Astrocyte of the hippocampus (primary cell): ENCODE data around the gene UTS2B.
"Not testable (repeated sequence)": the region's sequence is repeated elsewhere in the genome, so short reads cannot be mapped to it uniquely, and the experiment has no call there.

Experiments used
- DNase-seq: peaks from one replicate; pipeline ENCODE4 v3.0.0; 2011; ENCODE audit warnings: low read depth, low spot score

The UTS2B gene

DNA sequence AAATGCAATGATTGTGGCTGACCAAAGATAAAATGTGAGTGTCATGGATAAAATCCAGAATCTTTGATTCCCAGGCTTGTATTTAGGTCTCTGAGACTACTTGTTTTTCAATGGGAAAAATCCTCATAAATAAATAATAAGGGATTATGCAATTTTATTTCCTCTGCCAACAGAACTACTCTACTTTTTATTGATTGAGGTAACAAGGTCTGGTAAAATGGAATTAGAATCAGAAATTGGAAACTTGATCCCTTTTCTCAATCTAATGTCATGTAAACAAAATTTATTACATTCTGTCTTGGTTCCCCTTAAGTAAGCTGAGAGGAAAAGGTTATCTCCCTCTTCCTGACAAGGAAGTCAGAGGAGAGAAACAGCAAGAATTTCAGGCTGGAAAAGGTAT lies 49.4 kb downstream of the UTS2B start:
- no peak for DNase-seq

DNA sequence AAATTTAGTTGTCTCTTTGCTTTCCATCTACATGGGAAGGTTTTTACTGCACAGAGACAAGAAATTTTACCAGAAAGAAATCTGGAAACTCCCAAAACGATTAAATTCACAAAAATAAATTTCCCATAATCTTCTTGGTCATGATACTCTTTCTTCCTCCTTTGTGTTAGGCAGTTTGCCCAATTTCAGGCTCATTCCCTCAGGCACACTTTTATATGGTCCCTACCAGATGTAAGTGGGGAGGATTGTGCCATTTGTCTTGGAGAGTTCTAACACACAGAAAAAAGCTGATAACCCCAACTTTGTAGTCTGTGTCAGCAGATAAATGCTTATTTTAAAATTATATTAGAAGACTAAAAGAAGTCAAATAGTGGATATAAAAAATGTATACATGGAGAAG lies 50.2 kb downstream of the UTS2B start:
- DNase-seq = no peak

DNA sequence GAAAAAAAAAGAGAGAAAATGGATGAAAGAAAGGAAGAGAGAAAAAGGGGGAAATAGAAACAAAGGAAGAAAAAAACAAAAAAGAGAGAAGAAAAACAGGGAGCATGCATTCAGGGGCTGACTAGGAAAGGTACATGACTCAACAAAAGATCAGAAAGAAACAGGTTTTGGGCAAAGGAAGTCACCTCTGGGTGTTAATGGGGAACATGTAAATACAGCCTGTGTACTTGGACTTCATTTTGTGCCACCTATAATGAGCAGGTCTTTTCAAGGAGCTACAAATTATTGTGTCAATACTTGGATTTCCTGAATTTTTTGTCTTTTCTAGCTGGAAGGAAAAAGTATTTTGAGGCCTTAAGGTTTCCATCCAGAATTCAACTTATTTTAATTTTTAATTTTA lies 54.6 kb downstream of the UTS2B start:
- no peak for DNase-seq

DNA sequence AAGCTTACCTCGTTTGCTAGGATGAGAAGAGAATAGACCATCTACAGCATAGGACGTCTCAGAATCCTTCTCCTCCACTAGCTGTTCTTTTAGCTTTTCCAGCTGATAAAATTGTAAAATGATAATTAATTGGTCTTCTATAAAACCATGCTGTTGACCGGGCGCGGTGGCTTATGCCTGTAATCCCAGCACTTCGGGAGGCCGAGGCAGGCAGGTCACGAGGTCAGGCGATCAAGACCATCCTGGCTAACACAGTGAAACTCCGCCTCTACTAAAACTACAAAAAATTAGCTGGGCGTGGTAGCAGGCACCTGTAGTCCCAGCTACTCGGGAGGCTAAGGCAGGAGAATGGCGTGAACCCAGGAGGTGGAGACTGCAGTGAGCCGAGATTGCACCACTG lies 55.1 kb downstream of the UTS2B start:
- DNase-seq = not testable (repeated sequence)

DNA sequence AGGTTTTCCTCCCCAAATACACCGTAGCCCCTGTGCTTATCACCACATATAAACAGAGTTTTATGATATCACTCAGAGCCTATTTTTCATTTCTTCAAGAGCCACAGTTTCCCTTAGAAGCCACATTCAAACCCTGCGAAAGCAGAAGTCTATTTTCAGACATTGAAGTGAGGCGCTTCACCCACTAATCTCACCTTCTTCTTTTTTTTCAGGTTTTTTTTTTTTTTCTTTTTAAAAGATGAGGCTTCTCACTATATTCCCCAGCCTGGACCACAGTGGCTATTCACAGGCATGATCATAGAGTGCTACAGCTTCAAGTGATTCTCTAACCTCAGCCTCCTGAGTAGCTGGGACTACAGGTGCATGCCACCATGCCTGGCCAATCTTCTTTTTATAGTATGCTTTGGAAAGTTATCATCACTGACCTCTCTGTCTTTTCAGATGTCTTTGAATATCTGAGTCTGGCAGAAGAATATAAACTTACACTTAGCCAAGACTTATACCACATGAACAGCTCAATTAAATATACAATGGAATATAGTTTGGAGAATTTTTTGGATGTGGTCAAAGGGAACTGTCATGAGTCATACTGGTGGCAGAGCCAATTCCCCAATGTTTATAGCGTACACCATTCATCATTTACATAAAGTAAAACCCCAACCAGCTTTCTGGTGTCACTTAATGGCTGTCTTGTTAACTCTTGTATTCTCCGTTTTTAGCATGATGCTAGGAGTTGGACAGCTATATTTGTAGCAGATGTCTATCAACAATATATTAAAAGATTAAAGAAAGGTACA lies 60.8 kb downstream of the UTS2B start:
- DNase-seq = peak; percentile 55

DNA sequence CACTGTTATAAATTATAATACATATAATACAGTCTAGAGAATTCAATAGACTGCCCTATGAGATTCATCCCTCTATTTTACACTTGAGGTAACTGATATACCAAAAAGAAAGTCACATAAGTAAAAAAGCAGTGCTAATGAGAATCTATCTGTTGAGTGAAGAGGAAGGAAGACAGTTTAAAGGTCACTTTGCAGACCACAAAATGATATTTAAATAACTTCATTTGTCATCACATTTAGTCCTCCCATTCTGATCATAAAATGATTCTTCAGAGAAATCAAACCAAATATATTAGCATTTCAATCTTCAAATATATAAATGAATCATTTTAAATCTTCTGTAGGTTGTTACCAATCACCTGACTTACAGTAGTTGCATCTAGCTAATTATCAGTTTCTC lies 61.6 kb downstream of the UTS2B start:
- DNase-seq = no peak

DNA sequence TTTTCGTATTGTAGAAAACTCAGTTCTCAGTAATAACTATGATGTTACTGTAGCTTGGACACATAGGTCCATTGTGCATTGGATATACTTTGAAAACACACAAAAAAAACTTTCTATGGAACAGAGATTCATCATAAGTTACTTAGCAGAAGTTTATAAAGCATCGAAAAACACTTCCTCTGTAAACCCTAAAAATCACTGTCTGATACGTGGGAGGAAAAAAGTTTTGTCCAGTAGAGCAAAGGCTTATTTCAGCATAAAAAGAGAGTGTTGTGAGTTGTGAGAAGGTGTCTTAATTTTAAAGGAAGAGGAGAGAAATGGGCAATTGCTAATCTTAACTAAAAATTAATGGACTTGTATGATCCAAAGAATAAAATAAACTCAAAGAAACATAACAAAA lies 66.5 kb downstream of the UTS2B start:
- DNase-seq = no peak

DNA sequence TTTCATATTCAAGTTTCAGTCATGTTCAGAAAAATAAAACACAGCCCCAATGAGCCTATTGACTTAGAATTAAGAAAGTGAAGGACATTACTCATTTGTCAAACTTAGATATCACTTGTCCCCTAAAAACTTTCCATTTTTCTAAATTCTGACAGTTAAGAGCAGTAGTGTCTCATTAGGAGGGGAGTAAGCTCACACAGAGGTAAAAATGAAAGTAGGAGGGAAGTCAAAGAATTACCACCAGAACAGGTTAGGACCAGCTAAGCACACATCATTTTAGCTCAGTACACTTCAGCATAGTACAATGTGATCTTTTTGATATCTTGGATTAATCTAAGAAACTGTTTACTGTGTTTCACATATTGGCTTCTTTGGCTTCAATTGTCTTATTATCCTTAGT lies 67.0 kb downstream of the UTS2B start:
- DNase-seq = no peak

DNA sequence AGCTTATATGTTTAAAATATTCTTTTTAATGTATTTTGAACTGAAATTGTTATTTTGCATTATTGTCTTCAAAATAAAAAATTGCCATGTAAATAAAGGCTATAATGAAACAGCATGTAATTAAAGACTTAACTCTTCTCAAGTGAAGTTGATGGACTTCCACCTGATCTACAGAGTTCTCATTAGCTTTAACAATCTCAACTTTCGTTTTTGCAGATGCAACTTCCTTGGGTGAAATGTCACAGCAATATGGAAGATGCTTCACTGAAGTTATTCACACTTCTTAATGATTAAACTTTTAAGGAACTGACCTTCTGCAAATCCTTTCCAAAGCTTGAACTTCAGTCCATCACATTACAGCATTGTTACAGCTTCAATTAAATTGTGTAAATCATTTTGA lies 67.7 kb downstream of the UTS2B start:
- DNase-seq = no peak

DNA sequence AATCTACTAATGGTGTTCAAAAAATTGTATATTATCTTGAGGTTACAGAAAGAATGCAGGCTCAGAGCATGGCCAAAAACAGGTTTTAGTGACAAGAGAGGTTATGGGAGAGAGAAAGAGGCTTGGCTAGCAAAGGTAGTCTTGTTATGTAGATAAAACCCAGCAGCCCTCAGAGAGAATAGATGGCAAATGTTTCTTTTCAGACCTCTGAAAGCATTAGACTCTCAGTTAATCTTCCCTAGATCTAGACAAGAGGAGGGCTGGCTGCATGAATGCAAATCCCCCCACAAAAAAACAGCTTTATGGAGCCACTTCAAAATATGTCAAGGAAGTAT lies 69.1 kb downstream of the UTS2B start:
- no peak for DNase-seq

DNA sequence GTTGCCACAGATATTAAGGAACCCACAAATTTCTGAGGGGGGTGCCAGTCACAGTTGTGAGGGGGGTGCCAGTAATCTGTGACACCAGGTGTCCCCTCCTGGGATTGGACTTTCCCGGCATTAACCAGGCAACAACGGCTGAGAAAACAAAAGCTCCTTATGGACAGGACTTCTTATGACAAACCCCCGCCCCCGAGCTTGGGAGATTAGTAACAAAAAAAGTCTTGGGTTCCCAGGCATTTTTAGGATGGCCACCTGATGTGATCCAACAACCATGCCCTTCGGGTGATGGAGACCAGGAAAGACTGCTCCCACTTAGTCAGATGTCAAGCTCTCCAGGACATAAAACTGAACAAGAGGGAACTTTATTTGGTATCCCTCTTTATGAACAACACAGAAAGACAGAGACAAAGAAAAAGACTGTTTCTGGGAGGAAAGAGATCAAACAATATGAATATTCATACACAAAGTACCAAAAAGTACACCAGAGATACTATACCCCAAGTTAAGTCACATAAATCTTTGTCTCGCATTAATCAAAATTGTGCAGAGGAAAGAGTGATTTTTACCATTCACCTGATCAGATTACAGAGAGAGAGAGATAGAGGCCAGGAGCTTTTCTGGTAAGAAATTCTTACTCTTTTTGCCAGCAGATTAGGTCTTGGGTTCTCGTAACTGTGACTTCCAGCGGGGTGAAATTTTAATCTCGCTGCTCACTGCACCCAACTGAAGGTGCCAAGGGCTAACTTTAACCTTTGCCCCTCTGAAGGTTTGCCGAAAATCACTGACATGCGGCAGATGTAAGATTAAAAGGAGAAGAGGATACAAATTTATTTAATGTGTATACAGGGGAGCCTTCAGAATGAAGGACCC lies 69.7 kb downstream of the UTS2B start:
- no peak for DNase-seq

DNA sequence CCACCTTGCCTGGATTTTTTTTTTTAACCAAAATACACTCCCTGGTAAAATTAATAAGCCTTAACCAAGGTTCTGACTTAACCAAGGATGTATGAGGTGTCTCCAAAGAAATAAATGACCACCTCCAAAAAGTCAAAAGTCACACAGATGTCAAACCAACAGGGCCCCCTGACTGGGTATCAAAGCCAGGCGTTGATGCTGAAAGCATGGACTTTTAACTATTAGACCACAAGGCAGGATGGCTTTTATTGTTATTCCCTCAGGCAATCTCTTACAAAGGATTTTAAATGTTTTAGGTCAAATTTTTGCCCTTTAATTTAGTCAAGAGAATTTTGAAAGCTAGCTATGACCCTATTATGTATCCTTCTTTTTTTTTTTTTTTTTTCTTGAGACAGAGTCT lies 70.8 kb downstream of the UTS2B start:
- no peak for DNase-seq

DNA sequence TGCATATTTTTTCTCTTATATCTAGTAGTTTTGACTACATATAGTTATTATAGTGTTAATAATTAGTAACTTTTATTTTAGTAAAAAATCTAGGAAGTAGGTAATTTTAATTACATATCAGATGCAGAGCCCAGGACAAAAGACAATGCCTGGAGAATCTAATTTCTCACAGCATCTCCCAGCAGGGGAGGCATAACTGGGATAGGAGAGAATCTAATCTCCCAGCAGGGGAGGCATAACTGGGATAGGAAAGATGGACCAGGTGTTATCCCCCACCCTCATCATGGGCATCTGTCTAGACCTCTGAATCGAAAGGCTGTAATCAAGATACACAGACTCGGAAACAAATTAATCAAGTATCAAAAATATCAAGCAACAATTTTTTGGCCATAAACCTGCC lies 73.0 kb downstream of the UTS2B start:
- DNase-seq = no peak

DNA sequence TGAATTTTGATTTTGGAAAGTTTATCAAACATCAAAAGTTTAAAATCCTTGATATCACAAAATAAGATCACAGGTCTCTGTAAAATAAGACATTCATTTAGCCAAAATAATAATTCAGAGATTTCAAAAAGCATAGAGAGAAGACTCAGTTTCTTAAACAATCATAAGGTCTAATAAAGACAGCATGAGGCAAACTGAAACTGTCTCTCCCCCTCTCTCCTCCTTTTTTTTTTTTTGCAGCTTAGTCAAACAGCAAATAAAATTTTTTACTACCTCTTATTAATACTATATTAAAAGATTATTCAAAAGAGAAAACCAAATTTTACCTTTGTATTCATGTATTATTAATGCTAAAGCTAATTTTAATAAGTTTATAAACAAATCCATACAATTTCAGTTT lies 73.9 kb downstream of the UTS2B start:
- no peak for DNase-seq

DNA sequence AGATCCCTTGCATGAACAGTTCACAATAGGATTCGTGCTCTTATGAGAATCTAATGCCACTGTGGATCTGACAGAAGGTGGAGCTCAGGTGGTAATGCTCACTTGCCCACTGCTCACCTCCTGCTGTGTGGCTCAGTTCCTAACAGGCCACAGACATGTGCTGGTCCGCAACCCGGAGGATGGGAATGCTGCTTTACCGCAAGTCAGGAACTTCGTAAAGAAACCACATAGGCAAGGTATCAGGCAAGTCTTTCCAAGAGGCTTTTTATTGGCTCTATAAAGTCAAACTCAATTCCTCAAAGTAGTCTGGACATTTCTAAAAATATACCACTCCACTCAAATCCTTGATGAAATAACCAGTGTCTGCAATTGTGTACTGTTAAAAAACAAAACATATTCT lies 75.2 kb downstream of the UTS2B start:
- DNase-seq = no peak

DNA sequence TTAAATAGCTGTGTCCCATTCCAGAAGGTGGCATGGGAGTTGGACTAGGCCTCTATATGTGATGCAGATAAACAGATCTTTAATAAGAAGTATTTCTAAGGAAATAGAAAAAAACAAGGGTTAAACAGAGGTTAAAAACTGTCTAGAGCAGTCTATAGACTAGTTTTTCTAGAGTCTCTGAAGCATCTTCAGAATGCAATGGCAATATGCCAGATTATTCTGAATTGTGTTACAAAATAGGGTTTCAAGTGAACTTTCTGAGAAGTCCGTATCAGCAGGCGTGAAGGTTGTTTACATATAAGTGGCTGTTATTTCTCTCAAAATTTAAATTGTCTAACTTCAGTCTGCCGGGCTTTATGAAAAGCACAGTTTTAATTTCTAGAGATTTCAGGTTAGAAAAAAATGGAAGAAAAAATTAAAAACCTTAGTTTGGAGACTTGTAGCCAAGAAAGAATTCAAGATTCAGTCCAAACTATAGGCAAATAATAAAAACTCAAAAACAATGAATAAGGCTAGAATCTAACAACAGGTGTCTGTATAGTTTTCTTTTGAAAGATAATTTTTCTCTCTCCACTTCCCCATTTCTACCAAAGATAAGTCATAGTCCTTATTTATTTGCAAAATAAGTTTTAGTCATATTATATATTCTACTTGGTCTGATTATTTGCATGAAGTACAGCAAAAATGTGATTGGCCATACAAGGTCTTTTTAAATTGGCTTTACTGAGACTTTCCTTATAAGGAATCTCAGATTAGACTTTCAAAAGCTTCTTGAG lies 76.0 kb downstream of the UTS2B start:
- no peak for DNase-seq

DNA sequence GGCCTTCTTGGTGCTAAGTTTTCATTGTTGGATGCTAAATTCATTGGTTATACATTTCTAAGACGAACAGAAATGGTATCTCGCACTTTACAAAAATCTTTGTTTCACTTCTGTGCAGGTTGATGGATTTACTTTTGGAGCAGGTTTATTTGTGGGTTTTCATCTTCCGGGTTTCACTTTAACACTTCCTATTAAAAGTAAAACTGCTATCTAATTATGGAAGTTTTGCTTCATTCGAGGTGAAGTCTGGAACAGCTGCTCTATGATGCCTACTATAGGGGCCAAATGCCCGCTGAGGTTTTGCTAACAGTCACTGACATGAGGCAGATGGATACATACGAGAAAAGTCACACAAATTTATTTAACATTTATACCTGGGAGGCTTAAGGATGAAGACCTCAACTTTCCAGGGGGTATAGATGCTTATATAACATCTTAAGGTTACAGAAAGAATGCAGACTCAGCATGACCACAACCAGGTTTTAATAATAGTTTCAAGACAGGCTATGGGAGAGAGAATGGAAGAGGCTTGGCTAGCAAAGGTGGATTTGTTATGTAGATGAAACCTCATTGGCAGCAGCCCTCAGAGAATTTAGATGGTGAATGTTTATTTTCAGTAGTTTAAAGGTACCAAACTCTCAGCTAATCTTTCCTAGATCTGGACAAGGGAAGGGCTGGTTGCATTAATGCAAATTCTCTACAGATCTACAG lies 77.1 kb downstream of the UTS2B start:
- DNase-seq = no peak

DNA sequence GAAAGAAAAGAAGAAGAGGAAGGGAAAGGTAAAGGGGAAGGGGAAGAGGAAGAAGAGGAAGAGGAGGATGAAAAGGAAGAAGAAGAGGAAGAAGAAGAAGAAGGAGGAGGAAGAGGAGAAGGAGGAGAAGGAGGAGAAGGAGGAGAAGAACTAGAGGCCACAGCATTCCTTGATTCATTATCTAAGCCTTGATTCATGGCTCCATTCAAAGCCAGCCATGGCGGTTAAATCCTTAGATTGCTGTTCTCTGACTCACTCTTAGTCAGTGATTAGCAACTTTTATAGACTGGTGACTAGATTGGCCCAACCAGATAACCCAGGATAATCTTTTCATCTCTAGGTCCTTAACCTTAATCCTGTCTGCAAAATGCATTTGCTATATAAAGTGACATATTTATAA lies 83.7 kb downstream of the UTS2B start:
- DNase-seq = peak; percentile 81

DNA sequence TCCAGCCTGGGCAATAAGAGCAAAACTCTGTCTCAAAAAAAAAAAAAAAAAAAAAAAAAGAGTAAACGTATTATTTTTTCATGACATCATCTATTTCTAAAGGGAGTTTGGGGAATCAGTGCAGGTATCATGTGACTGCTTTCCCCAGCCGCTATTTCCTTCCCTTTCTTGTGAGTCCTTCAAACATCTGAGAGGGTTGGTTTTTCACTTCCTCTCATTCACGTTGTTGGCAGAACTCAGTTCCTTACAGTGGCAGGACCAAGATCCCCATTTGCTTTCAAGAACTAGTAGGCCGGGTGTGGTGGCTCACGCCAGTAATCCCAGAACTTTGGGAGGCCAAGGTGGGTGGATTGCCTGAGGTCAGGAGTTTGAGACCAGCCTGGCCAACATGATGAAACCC lies 84.3 kb downstream of the UTS2B start:
- not testable (repeated sequence) for DNase-seq

DNA sequence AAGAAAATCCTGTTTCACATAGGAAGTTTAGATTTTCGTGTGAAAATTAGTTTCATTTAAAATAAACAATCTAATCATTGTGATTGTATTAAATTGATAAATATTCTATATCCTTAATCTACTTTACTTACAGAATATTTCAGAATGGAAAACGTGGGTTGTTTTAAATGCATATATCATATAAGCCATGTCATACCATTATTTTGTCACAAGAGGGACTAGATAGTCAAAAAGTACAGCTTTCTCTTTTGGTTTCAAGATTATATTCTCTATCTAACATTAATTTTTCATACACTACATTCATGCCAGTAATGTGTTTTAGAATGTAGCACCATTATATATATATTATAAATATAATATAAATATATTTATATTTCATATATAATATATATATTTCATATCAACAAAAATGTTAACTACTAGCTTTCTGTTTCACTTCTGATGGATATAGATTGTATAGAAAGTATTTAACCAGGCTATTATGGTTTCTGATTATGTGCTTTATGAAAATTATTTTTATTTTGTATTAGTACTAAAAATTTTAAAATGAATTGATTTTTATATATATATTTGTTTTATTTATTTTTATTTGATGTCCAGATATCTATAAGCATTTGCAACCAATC lies 86.0 kb downstream of the UTS2B start:
- no peak for DNase-seq

DNA sequence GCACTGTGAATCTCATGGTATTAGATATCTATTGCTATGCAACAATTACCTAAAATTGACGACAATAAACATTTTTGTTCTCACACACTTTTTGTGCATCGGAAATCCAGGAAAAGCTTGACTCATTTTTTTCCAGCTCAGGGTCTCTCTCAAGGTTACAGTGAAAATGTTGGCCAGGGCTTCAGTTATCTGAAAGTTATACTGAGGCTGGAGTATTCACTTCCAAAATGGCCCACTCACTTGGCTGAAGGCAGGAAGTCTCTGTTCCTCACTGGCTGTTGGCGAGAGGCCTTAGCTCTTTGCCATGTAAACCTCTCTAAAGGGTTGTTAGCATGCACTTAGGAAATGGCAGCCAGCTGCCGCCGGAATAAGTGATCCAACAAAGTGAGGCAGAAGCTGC lies 89.8 kb downstream of the UTS2B start:
- DNase-seq = no peak
